Esophagus muscularis mucosa (tissue), 4 donors: Measurements from ENCODE around the gene MAP1B. TPM values are rescaled to one million over a fixed set of nuclear protein-coding genes. Genes with fewer than 3 reads are reported as not detected.

Experiments used
- DNase-seq: peaks from one replicate; pipeline ENCODE4 v3.0.0-alpha.2; 2017; ENCODE audit errors: extremely low spot score
- H3K27ac ChIP-seq, 4 donors: fragments of 200-600 bp; sonication (generic); replicated peaks in 1 of 4; 1 replicate in 3 of 4; 2 replicates in 1 of 4; pipeline ENCODE4 v1.5.1; 2016 to 2019; ENCODE audit warnings: mild to moderate bottlenecking in 1 of 4
- H3K27me3 ChIP-seq, 4 donors: fragments of 200-600 bp; sonication (generic); one replicate each; pipeline versions ENCODE4 v1.5.1 to v1.6.0; 2016 to 2019
- H3K36me3 ChIP-seq, 4 donors: fragments of 200-600 bp; sonication (generic); one replicate each; pipeline ENCODE4 v1.5.1; 2016 to 2019
- H3K4me1 ChIP-seq, 4 donors: fragments of 200-600 bp; sonication (generic); one replicate each; pipeline ENCODE4 v1.5.1; 2016 to 2019
- H3K4me3 ChIP-seq, 4 donors: fragments of 200-600 bp; sonication (generic); 1 replicate in 2 of 4; 2 replicates in 2 of 4; pipeline ENCODE4 v1.5.1; 2016 to 2019; ENCODE audit warnings: mild to moderate bottlenecking in 4 of 4, moderate library complexity in 1 of 4
- H3K9me3 ChIP-seq, 4 donors: fragments of 200-600 bp; sonication (generic); 1 replicate in 3 of 4; 2 replicates in 1 of 4; pipeline ENCODE4 v1.5.1; 2016 to 2019
- EP300 ChIP-seq: sonication (generic); formaldehyde crosslinking; IDR thresholded peaks from one replicate; pipeline ENCODE4 v1.6.1; 2017; ENCODE audit warnings: antibody characterized with exemption
- POLR2A ChIP-seq: fragments of 450-650 bp; IDR thresholded peaks from one replicate; pipeline ENCODE4 v1.6.1; 2017; ENCODE audit warnings: antibody characterized with exemption, moderate library complexity, mild to moderate bottlenecking, low read depth
- POLR2AphosphoS5 ChIP-seq, 2 donors: sonication (generic); formaldehyde crosslinking; IDR thresholded peaks; one replicate each; pipeline ENCODE4 v1.6.1; 2017; ENCODE audit warnings: antibody characterized with exemption in 2 of 2
- WGBS: methylation state at CpG from one replicate; pipeline ENCODE4 v1.1.5; 2018; 5-methylcytosine and 5-hydroxymethylcytosine counted together
- intact Hi-C: fragments of 100-400 bp; cut with DNase I; formaldehyde crosslinking; loops from one replicate; pipeline ENCODE4 v1.15.1; 2023
- total RNA-seq, 4 donors: library from RNA; depleted of rRNA; stranded (reverse); fragments of >200 nt; gene quantifications; one replicate each; pipeline versions ENCODE4 v1.1.0 to v1.2.1, GENCODE V29; 2016
- TF ChIP-seq, protein P1 (sequence below), 3 experiments: fragments of 200-600 bp in 2 of 3; fragments of 450-650 bp in 1 of 3; sonication (generic) in 2 of 3; IDR thresholded peaks; one replicate each; pipeline ENCODE4 v1.5.1; 2017 to 2019; ENCODE audit warnings: antibody characterized with exemption in 3 of 3, mild to moderate bottlenecking in 2 of 3, moderate library complexity in 1 of 3

The MAP1B gene
- total RNA-seq, 4 donors from 2014 or later, result 755 to 1,378 (median 1,096) TPM

DNA sequence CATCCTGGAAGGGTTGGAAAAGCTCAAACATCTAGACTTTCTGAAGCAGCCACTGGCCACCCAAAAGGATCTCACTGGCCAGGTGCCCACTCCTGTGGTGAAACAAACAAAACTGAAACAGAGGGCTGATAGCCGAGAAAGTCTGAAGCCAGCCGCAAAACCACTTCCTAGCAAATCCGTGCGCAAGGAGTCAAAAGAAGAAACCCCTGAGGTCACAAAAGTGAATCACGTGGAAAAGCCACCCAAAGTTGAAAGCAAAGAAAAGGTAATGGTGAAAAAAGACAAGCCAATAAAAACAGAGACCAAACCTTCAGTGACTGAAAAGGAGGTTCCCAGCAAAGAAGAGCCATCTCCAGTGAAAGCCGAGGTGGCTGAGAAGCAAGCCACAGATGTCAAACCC lies 87.6 kb downstream of the MAP1B start:
- intact Hi-C loops, result no loop called here
- no peak for TF ChIP-seq POLR2AphosphoS5 (IDR thresholded peaks at IDR 0.05)
- TF ChIP-seq EP300, result no peak
- no peak for TF ChIP-seq POLR2A
- TF ChIP-seq, protein P1, sequence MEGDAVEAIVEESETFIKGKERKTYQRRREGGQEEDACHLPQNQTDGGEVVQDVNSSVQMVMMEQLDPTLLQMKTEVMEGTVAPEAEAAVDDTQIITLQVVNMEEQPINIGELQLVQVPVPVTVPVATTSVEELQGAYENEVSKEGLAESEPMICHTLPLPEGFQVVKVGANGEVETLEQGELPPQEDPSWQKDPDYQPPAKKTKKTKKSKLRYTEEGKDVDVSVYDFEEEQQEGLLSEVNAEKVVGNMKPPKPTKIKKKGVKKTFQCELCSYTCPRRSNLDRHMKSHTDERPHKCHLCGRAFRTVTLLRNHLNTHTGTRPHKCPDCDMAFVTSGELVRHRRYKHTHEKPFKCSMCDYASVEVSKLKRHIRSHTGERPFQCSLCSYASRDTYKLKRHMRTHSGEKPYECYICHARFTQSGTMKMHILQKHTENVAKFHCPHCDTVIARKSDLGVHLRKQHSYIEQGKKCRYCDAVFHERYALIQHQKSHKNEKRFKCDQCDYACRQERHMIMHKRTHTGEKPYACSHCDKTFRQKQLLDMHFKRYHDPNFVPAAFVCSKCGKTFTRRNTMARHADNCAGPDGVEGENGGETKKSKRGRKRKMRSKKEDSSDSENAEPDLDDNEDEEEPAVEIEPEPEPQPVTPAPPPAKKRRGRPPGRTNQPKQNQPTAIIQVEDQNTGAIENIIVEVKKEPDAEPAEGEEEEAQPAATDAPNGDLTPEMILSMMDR (IDR thresholded peaks at IDR 0.05), result no peak
- no peak for DNase-seq
- H3K36me3 ChIP-seq, result peaks cover 29 to 77% (median 62%) of the 10 kb centered on the region in 4 donors
- no peak overlapping the region for H3K4me3 ChIP-seq
- H3K4me1 ChIP-seq, result peaks cover 0 to 21% (median 11%) of the 10 kb centered on the region in 4 donors
- H3K27ac ChIP-seq, result no peak overlapping the region
- no peaks in the 10 kb centered on the region for H3K9me3 ChIP-seq
- H3K27me3 ChIP-seq, result no peaks in the 10 kb centered on the region
- WGBS, result 93% methylated on average over 6 of the region's 6 CpGs

GRCh38 chr5:72195581-72195980 lies 88.3 kb downstream of the MAP1B start:
- intact Hi-C loops, result no loop called here
- Histone ChIP-seq H3K27ac (no peak overlapping the region), H3K36me3 (peaks cover 37 to 84% (median 69%) of the 10 kb centered on the region in 4 donors)

GRCh38 chr5:72197393-72197792 lies 90.1 kb downstream of the MAP1B start:
- Histone ChIP-seq H3K9me3 (no peaks in the 10 kb centered on the region), H3K4me1 (peaks cover 0 to 11% (median 8%) of the 10 kb centered on the region in 4 donors), H3K27ac (no peak overlapping the region), H3K4me3 (no peak overlapping the region), H3K27me3 (no peaks in the 10 kb centered on the region), H3K36me3 (peaks cover 41 to 88% (median 71%) of the 10 kb centered on the region in 4 donors)
- no peak for DNase-seq
- TF ChIP-seq EP300 (no peak), POLR2AphosphoS5 (IDR thresholded peaks at IDR 0.05) (no peak), POLR2A (no peak)
- TF ChIP-seq, protein P1 (IDR thresholded peaks at IDR 0.05), result no peak
- intact Hi-C loops, result no loop called here
- 98% methylated on average over 5 of the region's 5 CpGs for WGBS

More at GRCh38 chr5:72195581-72195980, 88.3 kb downstream of the MAP1B start:
- Histone ChIP-seq H3K4me1 (peaks cover 0 to 18% (median 11%) of the 10 kb centered on the region in 4 donors), H3K9me3 (no peaks in the 10 kb centered on the region), H3K27me3 (no peaks in the 10 kb centered on the region), H3K4me3 (no peak overlapping the region)
- DNase-seq, result no peak
- TF ChIP-seq, protein P1 (IDR thresholded peaks at IDR 0.05), result no peak
- TF ChIP-seq POLR2AphosphoS5 (IDR thresholded peaks at IDR 0.05) (no peak), POLR2A (no peak), EP300 (no peak)
- 94% methylated on average over 10 of the region's 10 CpGs for WGBS

- intact Hi-C loops, result no loop called here
- WGBS, result 98% methylated on average over 11 of the region's 15 CpGs
- Histone ChIP-seq H3K27ac (no peak overlapping the region), H3K9me3 (no peaks in the 10 kb centered on the region), H3K4me1 (peaks cover 0 to 19% (median 7%) of the 10 kb centered on the region in 4 donors), H3K27me3 (no peaks in the 10 kb centered on the region), H3K36me3 (peaks cover 43 to 90% (median 75%) of the 10 kb centered on the region in 4 donors), H3K4me3 (no peak overlapping the region)
- TF ChIP-seq, protein P1 (IDR thresholded peaks at IDR 0.05), result no peak
- no peak for TF ChIP-seq POLR2AphosphoS5 (IDR thresholded peaks at IDR 0.05)
- TF ChIP-seq EP300, result no peak
- no peak for TF ChIP-seq POLR2A
- DNase-seq, result no peak
Observed at GRCh38 chr5:72199681-72200080, 92.4 kb downstream of the MAP1B start.

DNA sequence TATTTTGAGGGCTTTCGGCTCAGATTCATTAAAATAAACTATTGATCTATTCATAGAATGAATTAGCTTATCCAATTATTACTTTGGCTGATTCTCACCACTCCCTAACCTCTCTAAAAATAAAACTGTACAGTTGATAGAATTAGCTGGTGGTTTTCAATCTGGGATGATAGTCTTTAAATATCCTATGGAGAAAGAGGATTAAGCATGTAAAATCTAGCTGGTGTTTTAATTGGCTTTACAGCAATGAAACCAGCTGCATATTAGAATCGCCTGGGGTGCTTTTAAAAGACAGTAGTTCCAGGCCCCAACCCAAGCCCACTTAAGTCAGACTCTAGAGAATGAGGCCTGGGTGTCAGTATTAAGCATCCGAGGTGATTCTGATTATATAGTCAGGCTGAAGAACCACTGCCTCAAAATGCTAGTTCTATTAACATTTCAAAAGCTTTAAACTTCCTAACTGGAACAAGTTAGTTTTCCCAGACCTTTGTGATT lies 95.1 kb downstream of the MAP1B start:
- TF ChIP-seq, protein P1 (IDR thresholded peaks at IDR 0.05), result no peak
- no peak for TF ChIP-seq POLR2A
- no peak for TF ChIP-seq POLR2AphosphoS5 (IDR thresholded peaks at IDR 0.05)
- no peak for TF ChIP-seq EP300
- H3K9me3 ChIP-seq, result no peaks in the 10 kb centered on the region
- no peak overlapping the region for H3K27ac ChIP-seq
- no peak overlapping the region for H3K4me3 ChIP-seq
- peaks cover 0 to 19% (median 7%) of the 10 kb centered on the region in 4 donors for H3K4me1 ChIP-seq
- H3K27me3 ChIP-seq, result no peaks in the 10 kb centered on the region
- 77% methylated on average over 3 of the region's 3 CpGs for WGBS
- H3K36me3 ChIP-seq, result peaks cover 60 to 83% (median 71%) of the 10 kb centered on the region in 4 donors
- intact Hi-C loops, result no loop called here
- DNase-seq, result no peak
